MV-4-11 (cell line): Measurements from ENCODE around the gene KIAA1671.

Source experiments
- DNase-seq: peaks from one replicate; lab custom pipeline; 2025; lab: John Stamatoyannopoulos, UW

Gene KIAA1671

GRCh38 chr22:24981656-24982055, 29.1 kb downstream of the KIAA1671 start:
- DNase-seq: no peak

DNA sequence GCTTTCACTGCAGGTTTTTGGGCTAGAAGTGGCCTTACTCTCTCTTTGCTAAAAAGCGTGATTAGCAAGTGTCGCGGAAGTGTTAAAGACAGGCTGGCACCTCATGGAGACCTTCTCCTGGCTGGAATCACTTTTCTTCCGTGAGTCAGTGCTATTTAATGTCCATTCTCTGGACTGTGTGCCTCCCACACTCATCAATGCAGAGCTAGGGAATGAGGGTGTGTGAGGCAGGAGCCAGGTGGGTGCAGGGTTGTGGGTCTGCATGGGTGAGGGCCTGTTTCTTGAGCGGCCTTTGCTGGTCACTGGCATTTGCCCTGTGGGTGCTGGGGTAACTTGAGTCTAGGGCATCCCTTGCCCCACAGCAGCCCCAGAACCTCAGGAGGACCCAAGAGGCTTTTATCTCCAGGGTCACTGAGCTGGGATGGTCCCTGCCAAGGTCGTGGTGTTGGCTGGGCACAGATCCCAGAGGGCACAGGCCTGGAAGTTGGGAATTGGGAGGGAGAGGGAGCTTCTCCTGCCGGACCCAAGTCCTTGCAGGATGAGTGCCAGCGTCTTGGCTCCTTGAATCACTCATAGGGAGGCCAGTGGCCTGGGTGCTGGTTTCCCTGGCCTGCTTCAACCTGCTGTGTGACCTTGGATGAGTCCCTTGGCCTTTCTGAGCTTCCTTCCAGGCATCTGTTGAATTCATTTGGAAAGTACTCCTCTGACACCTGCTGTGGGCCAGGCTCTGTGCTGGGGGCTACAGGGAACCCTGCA, 30.0 kb downstream of the KIAA1671 start:
- no peak for DNase-seq

DNA sequence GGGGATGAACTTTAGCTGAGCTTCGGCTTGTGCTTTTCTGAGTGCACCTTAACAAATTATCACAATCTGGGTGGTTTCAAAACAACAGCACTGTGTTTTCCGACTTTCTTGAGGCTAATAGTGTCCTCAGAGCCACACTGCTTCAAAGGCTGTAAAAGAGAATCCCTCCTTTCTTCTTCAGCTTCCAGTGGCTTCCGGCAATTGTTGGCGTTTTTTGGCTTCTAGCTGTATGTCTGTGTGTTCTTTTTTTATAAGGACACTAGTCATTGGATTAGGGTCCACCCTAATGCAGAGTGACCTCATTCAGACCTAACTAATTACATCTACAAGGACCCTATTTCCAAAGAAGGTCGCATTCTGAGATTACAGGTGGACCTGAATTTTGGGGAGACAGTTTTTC, 30.6 kb downstream of the KIAA1671 start:
- DNase-seq: no peak

- no peak for DNase-seq
These were observed 31.6 kb downstream of the KIAA1671 start for GRCh38 chr22:24984122-24984521.

DNA sequence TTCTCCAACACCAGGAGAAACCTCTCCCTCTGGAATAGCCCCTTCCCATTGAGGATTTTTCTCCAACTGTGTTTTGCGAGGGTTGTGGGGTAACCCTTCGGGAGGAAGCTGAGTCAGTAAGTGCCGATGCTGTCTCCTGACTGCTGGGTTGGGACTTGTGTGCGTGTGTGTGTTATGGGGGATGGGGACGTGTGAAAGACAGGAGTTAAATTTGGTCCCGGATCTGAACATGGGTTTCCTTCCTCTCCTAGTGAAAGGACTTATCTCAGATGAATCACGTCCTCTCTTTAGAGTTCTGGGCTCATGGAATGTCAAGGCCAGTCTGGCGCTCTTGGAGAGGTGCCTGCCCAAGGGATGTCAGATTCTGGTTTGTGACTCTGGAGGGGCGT, 33.3 kb downstream of the KIAA1671 start:
- no peak for DNase-seq

GRCh38 chr22:24986816-24987215, 34.3 kb downstream of the KIAA1671 start:
- DNase-seq: no peak

- no peak for DNase-seq
These were observed 36.6 kb downstream of the KIAA1671 start for GRCh38 chr22:24989135-24989534.

DNA sequence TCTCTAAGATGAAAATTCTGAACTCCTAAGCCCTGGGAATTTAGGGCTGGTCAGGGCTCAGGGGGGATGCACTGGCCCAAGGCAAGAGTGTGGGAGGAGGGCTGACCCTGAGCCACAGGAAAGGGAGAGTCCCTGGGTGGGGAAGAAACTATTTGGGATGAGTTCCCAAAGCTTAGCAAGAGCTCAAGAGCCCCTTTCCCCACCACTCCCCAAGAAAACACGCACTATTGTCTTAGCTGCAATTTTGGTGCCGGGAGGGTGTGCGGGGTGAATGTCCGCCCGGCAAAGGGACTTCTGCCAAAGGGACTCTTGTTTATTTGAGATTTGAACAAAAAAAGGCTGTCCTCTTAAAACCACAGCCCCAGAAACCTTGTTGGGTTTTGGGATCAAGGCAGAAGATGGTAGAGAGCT, 37.0 kb downstream of the KIAA1671 start:
- no peak for DNase-seq

- DNase-seq: no peak
These were observed 37.9 kb downstream of the KIAA1671 start for GRCh38 chr22:24990344-24990905.

DNA sequence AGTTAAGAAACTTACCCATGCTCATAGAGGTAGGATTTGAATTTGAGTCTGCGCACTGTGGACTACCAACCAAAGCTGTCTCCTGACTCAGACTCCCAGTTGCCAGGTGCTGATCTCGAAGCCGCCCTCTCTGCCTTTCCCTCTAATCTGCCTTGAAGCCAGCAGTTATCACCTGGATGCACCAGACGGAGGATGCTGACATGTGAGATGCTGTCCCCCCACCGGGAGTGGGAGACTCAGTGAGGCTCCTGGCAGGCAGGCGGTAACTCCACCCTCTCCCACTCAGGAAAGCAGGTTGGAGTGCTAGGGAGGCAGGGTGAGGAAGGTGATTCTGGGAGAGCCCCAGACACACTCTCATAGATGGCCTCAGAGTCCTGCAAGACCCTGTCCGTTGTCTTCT, 40.4 kb downstream of the KIAA1671 start:
- DNase-seq: no peak

- peak; percentile 31 for DNase-seq
These were observed 41.7 kb downstream of the KIAA1671 start for GRCh38 chr22:24994070-24994763.

- DNase-seq: no peak
These were observed 43.2 kb downstream of the KIAA1671 start for GRCh38 chr22:24995649-24996180.

DNA sequence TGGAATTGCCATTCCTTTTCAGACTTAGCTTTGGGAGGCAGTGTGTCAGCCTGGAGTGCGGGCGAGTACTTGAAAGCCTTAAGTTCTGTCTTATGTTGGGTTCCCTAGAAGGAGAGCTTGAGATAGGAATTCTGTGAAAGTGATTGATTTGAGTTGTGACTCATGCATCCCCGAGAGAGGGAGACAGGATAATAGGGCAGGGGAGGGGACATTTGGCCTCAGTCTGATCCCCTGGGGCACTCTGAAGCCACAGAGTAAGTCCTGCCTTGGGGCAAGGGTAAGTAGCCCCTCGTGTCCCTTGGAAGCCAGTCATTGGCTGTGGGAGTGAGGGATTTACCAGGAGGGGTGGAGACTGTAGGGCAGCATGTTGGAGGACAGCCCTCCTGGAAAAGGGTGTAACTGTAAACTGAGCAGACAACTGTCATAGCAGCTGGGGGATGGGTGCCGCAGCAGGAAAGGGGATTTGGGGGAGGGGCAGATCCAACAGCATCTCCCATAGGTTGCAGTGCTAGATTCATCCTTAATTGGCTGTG, 44.0 kb downstream of the KIAA1671 start:
- DNase-seq: no peak

- DNase-seq: no peak
These were observed 44.5 kb downstream of the KIAA1671 start for GRCh38 chr22:24997023-24997422.

GRCh38 chr22:25000686-25001085, 48.2 kb downstream of the KIAA1671 start:
- no peak for DNase-seq

- DNase-seq: no peak
These were observed 49.9 kb downstream of the KIAA1671 start for GRCh38 chr22:25002241-25002985.

GRCh38 chr22:25006354-25006753, 53.8 kb downstream of the KIAA1671 start:
- no peak for DNase-seq

GRCh38 chr22:25007444-25008106, 55.1 kb downstream of the KIAA1671 start:
- DNase-seq: no peak

- no peak for DNase-seq
These were observed 56.1 kb downstream of the KIAA1671 start for GRCh38 chr22:25008666-25009065.

GRCh38 chr22:25012741-25013143, 60.2 kb downstream of the KIAA1671 start:
- DNase-seq: peak; percentile 38

DNA sequence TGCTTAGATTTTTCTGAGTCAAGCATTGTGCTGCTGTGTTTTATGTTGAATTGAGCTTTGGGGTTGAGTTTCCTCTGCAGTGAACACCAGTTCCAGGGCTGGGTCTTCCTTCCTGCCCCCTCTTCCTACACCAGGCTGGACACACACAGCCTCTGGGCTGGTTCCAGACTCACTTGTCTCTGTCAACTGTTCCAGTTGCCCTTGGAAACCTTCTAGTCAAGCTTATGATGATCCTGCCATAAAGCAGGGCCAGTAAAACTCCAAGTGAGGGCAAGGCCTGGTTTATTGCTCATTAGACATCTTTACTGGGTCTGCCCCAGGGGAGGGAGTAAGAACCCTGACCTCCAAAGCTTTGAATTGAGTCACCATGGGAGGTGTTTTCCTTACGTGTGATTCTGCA, 61.1 kb downstream of the KIAA1671 start:
- DNase-seq: no peak
